NCI-H1048 (cell line): Measurements from ENCODE around the gene GBE1.

ENCODE experiments used
- DNase-seq: peaks from one replicate; lab custom pipeline; 2025; lab: John Stamatoyannopoulos, UW

Gene GBE1

DNA sequence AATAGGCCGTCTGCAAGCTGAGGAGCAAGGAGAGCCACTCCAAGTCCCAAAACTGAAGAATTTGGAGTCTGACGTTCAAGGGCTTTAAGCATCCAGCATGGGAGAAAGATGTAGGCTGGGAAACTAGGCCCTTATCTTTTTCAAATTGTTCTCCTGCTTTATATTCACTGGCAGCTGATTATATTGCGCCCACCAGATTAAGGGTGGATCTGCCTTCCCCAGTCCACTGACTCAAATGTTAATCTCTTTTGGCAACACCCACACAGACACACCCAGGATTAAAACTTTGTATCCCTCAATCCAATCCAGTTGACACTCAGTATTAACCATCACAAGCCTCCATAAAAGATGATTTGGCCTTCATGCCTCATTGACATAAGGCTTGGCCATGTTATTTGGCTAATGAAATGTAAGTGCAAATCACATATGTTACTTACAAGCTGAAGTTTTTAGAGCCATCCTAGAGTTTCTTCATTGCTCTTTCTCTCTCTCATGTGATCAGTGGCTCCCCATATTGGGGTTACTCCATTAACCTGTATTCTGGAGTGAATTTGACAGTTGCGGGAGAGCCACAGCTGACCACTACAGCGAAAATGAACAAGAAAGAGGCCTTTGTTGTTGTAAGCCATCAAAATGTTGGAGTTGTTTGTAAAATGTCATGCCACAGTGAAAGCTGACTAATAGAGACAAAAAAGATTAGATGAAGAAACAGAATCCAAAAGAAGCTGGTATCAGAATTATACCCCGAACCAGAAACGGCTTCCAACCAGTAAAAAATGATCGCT lies 61.7 kb downstream of the GBE1 start:
- DNase-seq = no peak

- no peak for DNase-seq
Observed at GRCh38 chr3:81696090-81696489, 65.4 kb downstream of the GBE1 start.

DNA sequence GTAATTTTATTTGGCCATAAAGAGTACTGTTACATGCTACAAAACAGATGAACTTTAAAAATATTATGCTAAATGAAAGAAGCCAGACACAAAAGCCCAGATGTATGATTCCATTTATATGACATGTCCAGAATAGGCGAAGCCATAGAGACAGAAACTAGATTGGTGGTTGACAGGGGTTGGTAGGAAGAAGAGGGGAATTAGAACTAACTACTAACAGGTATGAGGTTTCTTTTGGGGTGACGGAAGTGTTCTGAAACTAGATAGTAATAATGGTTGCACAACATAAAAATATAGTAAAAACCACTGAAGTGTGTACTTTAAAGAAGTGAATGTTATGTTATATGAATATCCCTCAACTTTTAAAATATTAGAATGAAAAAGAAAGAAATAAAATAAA lies 66.1 kb downstream of the GBE1 start:
- no peak for DNase-seq

GRCh38 chr3:81694662-81695061 lies 66.8 kb downstream of the GBE1 start:
- DNase-seq = no peak

GRCh38 chr3:81692766-81693165 lies 68.7 kb downstream of the GBE1 start:
- no peak for DNase-seq

GRCh38 chr3:81689617-81690016 lies 71.8 kb downstream of the GBE1 start:
- DNase-seq = no peak

GRCh38 chr3:81684751-81685395 lies 76.6 kb downstream of the GBE1 start:
- DNase-seq = no peak

- no peak for DNase-seq
Observed at GRCh38 chr3:81676706-81677456, 84.6 kb downstream of the GBE1 start.

GRCh38 chr3:81674690-81675089 lies 86.8 kb downstream of the GBE1 start:
- no peak for DNase-seq

DNA sequence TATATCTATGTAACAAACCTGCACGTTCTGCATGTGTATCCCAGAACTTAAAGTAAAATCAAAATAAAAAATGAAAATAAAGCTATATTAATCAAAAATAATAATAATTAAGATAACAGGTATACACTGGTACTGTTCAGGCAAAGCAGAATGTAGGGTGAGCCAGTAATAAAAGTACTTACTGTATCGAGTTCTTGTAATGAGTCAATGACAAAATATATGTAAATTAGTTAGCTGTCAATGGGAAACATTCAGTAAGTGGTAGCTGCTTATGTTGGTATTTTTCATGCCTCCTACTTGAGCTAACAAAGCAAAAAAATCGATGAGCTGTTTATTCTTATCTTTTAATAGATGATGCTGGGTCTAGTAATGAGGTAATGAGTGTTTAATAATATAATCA lies 93.2 kb downstream of the GBE1 start:
- no peak for DNase-seq

- DNase-seq = no peak
Observed at GRCh38 chr3:81666502-81667121, 94.8 kb downstream of the GBE1 start.

- DNase-seq = no peak
Observed at GRCh38 chr3:81663114-81663513, 98.3 kb downstream of the GBE1 start.

GRCh38 chr3:81660036-81660435 lies 101.4 kb downstream of the GBE1 start:
- DNase-seq = no peak

DNA sequence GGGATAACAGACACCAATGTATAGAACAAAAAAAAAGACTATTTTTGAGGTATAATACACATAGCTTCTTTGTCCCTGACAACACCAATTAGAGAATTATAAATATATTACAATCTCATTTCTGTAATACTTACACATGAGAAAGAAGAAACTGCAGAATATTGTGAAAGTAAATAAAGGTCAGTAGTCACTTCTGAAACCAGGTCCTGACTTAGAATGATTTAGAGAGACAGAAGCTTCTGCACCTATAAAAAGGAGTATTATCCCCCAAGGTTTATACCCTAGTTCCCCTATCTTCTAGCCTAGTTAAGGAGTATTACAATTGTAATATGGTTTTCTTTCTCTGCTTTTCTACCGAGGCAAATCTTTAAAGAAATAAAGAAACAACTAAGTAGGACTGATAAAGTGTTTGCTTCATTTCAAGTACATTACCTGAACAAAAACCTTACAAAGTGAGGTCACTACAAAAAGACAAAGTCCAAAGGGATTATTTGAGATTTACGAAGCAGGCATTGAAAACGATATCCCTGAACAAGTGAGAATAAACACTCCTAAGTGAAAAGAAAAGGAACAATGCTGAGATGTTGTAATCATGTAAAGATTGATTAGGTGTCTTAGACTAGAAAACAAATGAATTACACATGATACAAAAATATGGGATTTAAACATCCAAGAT lies 103.0 kb downstream of the GBE1 start:
- DNase-seq = no peak

DNA sequence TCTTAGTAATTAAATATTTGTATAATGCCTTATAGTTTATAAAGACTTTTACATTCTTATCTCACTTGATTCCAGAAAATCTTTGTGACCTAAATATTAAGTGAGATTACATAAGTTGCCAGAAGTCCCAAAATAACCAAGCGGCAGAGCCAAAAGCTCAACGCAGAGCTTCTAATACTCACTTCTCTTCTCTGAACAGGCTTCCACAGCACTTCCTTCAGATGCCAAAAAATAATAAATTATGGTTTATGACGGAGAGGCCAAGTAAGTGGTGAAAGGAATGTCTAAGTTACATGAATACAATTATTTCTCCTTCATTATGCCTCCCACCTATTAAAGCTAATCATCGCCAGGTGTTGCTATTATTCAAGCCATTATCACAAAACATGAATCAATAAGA lies 110.3 kb downstream of the GBE1 start:
- no peak for DNase-seq

- DNase-seq = no peak
Observed at GRCh38 chr3:81650187-81650586, 111.3 kb downstream of the GBE1 start.

- DNase-seq = no peak
Observed at GRCh38 chr3:81645248-81645647, 116.2 kb downstream of the GBE1 start.

GRCh38 chr3:81643721-81644120 lies 117.7 kb downstream of the GBE1 start:
- DNase-seq = no peak

- DNase-seq = no peak
Observed at GRCh38 chr3:81638480-81638879, 123.0 kb downstream of the GBE1 start.

DNA sequence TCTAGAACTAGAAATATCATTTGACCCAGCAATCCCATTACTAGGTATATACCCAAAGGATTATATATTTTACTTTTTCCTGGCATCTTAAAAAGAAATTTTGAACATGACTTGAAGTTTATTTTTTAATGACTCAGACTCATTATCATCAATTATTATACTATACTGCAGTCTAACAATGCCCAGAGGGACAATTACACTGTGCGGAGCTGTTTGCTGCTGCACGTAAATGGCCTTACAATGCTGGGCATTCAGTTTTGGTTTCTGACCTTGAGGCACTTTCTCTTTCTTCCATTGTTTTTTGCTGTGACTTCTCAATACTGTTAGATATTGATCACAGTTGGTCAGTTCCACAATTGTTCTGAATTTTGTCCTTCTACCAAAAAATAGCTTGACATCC lies 128.8 kb downstream of the GBE1 start:
- no peak for DNase-seq

DNA sequence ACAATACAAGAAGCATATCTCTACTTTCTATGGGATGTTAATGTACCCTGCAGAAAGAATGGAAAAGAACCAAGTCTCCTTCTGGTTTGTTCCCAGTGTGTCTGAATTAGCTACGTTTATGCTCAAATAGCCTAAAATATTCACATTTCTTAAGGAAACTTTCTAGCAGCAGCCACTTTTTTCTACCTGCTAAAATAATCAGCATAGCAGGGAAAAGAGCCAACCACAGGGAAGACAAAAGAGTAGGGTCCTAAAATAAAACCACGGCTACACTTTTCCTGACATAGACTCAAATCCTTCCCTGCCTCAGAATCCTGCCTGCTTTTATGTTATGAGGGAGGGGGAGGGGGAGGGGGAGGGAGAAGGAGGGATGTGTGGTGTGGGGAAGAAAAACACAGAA lies 136.7 kb downstream of the GBE1 start:
- no peak for DNase-seq

GRCh38 chr3:81622395-81622794 lies 139.1 kb downstream of the GBE1 start:
- DNase-seq = no peak
